SK-N-SH (cell line): ENCODE results near the gene RCAN3.

ENCODE experiments used
- ELF1 ChIP-seq: IDR thresholded peaks from 2 replicates; pipeline ENCODE4 v1.4.0; 2012
- EZH2phosphoT487 ChIP-seq: fragments of 200-600 bp; sonication (generic); IDR thresholded peaks from 2 replicates; pipeline ENCODE4 v1.6.1; 2017; ENCODE audit warnings: low read depth, mixed run types, mild to moderate bottlenecking, antibody characterized with exemption, moderate library complexity, borderline replicate concordance
- FOSL2 ChIP-seq: IDR thresholded peaks from 2 replicates; pipeline ENCODE4 v1.4.0; 2012; ENCODE audit warnings: low read depth, mild to moderate bottlenecking, moderate library complexity, borderline replicate concordance
- FOXM1 ChIP-seq: IDR thresholded peaks from 2 replicates; pipeline ENCODE4 v1.4.0; 2012; ENCODE audit warnings: low read depth, mild to moderate bottlenecking
- GATA2 ChIP-seq: sonication (generic); formaldehyde crosslinking; IDR thresholded peaks from 2 replicates; pipeline ENCODE4 v1.5.0; 2020; ENCODE audit warnings: mild to moderate bottlenecking, missing genetic modification reagents
- MAX ChIP-seq: IDR thresholded peaks from 2 replicates; pipeline ENCODE4 v1.4.0; 2012; ENCODE audit warnings: low read depth
- NRF1 ChIP-seq: IDR thresholded peaks from 2 replicates; pipeline ENCODE4 v1.6.1; 2012; ENCODE audit warnings: low read depth, mild to moderate bottlenecking, low read length
- POLR2AphosphoS5 ChIP-seq: IDR thresholded peaks from 2 replicates; pipeline ENCODE4 v1.6.1; 2012; ENCODE audit warnings: low read depth, low read length
- RFX5 ChIP-seq: IDR thresholded peaks from 2 replicates; pipeline ENCODE4 v1.6.1; 2012; ENCODE audit warnings: mild to moderate bottlenecking, improper control_type of control experiment, low read length
- SMC3 ChIP-seq: IDR thresholded peaks from 2 replicates; pipeline ENCODE4 v1.6.1; 2012; ENCODE audit warnings: low read depth, low read length, improper control_type of control experiment
- TEAD4 ChIP-seq: IDR thresholded peaks from 2 replicates; pipeline ENCODE4 v1.4.0; 2012; ENCODE audit warnings: mild to moderate bottlenecking, borderline replicate concordance; ENCODE audit not compliant: insufficient read depth
- YY1 ChIP-seq: IDR thresholded peaks from 2 replicates; pipeline ENCODE4 v1.4.0; 2012; ENCODE audit warnings: low read depth, mild to moderate bottlenecking
- TF ChIP-seq, protein P1 (sequence below): fragments of 200-600 bp; sonication (generic); IDR thresholded peaks from 2 replicates; pipeline ENCODE4 v1.6.1; 2017; ENCODE audit warnings: antibody characterized with exemption, mild to moderate bottlenecking, moderate library complexity
- TF ChIP-seq, protein P2 (sequence below): IDR thresholded peaks from 2 replicates; pipeline ENCODE4 v1.6.1; 2012; ENCODE audit warnings: mild to moderate bottlenecking, low read depth, low read length, moderate library complexity

GRCh38 chr1:24558455-24558854 lies 55.8 kb downstream of the RCAN3 start:
- no peak for TF ChIP-seq ELF1
- TF ChIP-seq, protein P1, sequence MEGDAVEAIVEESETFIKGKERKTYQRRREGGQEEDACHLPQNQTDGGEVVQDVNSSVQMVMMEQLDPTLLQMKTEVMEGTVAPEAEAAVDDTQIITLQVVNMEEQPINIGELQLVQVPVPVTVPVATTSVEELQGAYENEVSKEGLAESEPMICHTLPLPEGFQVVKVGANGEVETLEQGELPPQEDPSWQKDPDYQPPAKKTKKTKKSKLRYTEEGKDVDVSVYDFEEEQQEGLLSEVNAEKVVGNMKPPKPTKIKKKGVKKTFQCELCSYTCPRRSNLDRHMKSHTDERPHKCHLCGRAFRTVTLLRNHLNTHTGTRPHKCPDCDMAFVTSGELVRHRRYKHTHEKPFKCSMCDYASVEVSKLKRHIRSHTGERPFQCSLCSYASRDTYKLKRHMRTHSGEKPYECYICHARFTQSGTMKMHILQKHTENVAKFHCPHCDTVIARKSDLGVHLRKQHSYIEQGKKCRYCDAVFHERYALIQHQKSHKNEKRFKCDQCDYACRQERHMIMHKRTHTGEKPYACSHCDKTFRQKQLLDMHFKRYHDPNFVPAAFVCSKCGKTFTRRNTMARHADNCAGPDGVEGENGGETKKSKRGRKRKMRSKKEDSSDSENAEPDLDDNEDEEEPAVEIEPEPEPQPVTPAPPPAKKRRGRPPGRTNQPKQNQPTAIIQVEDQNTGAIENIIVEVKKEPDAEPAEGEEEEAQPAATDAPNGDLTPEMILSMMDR: no peak
- TF ChIP-seq EZH2phosphoT487: no peak
- TF ChIP-seq RFX5: no peak
- TF ChIP-seq YY1: no peak
- no peak for TF ChIP-seq GATA2 (CRISPR knock-in tag)
- no peak for TF ChIP-seq FOXM1
- no peak for TF ChIP-seq POLR2AphosphoS5
- no peak for TF ChIP-seq FOSL2
- no peak for TF ChIP-seq TEAD4
- TF ChIP-seq SMC3: no peak
- no peak for TF ChIP-seq MAX
- TF ChIP-seq, protein P2, sequence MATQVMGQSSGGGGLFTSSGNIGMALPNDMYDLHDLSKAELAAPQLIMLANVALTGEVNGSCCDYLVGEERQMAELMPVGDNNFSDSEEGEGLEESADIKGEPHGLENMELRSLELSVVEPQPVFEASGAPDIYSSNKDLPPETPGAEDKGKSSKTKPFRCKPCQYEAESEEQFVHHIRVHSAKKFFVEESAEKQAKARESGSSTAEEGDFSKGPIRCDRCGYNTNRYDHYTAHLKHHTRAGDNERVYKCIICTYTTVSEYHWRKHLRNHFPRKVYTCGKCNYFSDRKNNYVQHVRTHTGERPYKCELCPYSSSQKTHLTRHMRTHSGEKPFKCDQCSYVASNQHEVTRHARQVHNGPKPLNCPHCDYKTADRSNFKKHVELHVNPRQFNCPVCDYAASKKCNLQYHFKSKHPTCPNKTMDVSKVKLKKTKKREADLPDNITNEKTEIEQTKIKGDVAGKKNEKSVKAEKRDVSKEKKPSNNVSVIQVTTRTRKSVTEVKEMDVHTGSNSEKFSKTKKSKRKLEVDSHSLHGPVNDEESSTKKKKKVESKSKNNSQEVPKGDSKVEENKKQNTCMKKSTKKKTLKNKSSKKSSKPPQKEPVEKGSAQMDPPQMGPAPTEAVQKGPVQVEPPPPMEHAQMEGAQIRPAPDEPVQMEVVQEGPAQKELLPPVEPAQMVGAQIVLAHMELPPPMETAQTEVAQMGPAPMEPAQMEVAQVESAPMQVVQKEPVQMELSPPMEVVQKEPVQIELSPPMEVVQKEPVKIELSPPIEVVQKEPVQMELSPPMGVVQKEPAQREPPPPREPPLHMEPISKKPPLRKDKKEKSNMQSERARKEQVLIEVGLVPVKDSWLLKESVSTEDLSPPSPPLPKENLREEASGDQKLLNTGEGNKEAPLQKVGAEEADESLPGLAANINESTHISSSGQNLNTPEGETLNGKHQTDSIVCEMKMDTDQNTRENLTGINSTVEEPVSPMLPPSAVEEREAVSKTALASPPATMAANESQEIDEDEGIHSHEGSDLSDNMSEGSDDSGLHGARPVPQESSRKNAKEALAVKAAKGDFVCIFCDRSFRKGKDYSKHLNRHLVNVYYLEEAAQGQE: no peak
- TF ChIP-seq NRF1: no peak
